ENCODE data around the gene GNAT1.

GNAT1 gene

GRCh38 chr3:50155891-50156290 is 35.5 kb upstream of the GNAT1 start:
- no peaks in the 10 kb centered on the region for H3K27me3 ChIP-seq (ENCODE audit: low read length)
- no peaks in the 10 kb centered on the region for H3K79me2 ChIP-seq (ENCODE audit: insufficient read depth, low read length)
- H3K9ac ChIP-seq (ENCODE audit: low read length), result no peak overlapping the region
- no peaks in the 10 kb centered on the region for H3F3A ChIP-seq (ENCODE audit: insufficient read depth)
- TF ChIP-seq EZH2phosphoT487 (conservative IDR thresholded peaks at IDR 0.05; ENCODE audit: low read length) (no peak), CTCF (IDR thresholded peaks at IDR 0.05; ENCODE audit: insufficient read depth, low read length, poor library complexity, severe bottlenecking) (no peak)
- H3K4me3 ChIP-seq (ENCODE audit: insufficient read depth, low read length, poor library complexity, severe bottlenecking), result no peak overlapping the region
- H3K9me2 ChIP-seq (replicated peaks; ENCODE audit: insufficient read depth, low read length), result no peaks in the 10 kb centered on the region
- no peak overlapping the region for H3K27ac ChIP-seq (ENCODE audit: low read depth, low read length)
- H2AFZ ChIP-seq (ENCODE audit: low read depth, low read length, severe bottlenecking), result no peak overlapping the region
- no peaks in the 10 kb centered on the region for H4K20me1 ChIP-seq (ENCODE audit: low read depth, low read length)
- no peaks in the 10 kb centered on the region for H3K9me3 ChIP-seq (ENCODE audit: insufficient read depth, low read length)
- no peak overlapping the region for H3K4me2 ChIP-seq (ENCODE audit: low read depth, low read length, poor library complexity, severe bottlenecking)
- no peaks in the 10 kb centered on the region for H3K36me3 ChIP-seq (ENCODE audit: low read length)

GRCh38 chr3:50156549-50157493 is 34.6 kb upstream of the GNAT1 start:
- Histone ChIP-seq H3K4me2 (ENCODE audit: low read depth, low read length, poor library complexity, severe bottlenecking) (no peak overlapping the region), H3K9ac (ENCODE audit: low read length) (no peak overlapping the region)

GRCh38 chr3:50157827-50158529 is 33.4 kb upstream of the GNAT1 start:
- Histone ChIP-seq H3K9me3 (ENCODE audit: insufficient read depth, low read length) (no peaks in the 10 kb centered on the region), H3K36me3 (ENCODE audit: low read length) (no peaks in the 10 kb centered on the region), H3K79me2 (ENCODE audit: insufficient read depth, low read length) (no peaks in the 10 kb centered on the region), H3K4me3 (ENCODE audit: insufficient read depth, low read length, poor library complexity, severe bottlenecking) (no peak overlapping the region), H3K4me2 (ENCODE audit: low read depth, low read length, poor library complexity, severe bottlenecking) (no peak overlapping the region), H3F3A (ENCODE audit: insufficient read depth) (no peaks in the 10 kb centered on the region), H3K27ac (ENCODE audit: low read depth, low read length) (no peak overlapping the region), H3K9me2 (replicated peaks; ENCODE audit: insufficient read depth, low read length) (no peaks in the 10 kb centered on the region), H3K27me3 (ENCODE audit: low read length) (no peaks in the 10 kb centered on the region), H3K9ac (ENCODE audit: low read length) (no peak overlapping the region), H4K20me1 (ENCODE audit: low read depth, low read length) (no peaks in the 10 kb centered on the region), H2AFZ (ENCODE audit: low read depth, low read length, severe bottlenecking) (no peak overlapping the region)
- TF ChIP-seq EZH2phosphoT487 (conservative IDR thresholded peaks at IDR 0.05; ENCODE audit: low read length) (no peak), CTCF (IDR thresholded peaks at IDR 0.05; ENCODE audit: insufficient read depth, low read length, poor library complexity, severe bottlenecking) (no peak)

More at GRCh38 chr3:50156549-50157493, 34.6 kb upstream of the GNAT1 start:
- H3K36me3 ChIP-seq (ENCODE audit: low read length), result no peaks in the 10 kb centered on the region
- no peaks in the 10 kb centered on the region for H3K79me2 ChIP-seq (ENCODE audit: insufficient read depth, low read length)
- no peaks in the 10 kb centered on the region for H3F3A ChIP-seq (ENCODE audit: insufficient read depth)
- H3K4me3 ChIP-seq (ENCODE audit: insufficient read depth, low read length, poor library complexity, severe bottlenecking), result no peak overlapping the region
- H3K9me3 ChIP-seq (ENCODE audit: insufficient read depth, low read length), result no peaks in the 10 kb centered on the region
- no peaks in the 10 kb centered on the region for H3K9me2 ChIP-seq (replicated peaks; ENCODE audit: insufficient read depth, low read length)
- H2AFZ ChIP-seq (ENCODE audit: low read depth, low read length, severe bottlenecking), result no peak overlapping the region
- no peak for TF ChIP-seq CTCF (IDR thresholded peaks at IDR 0.05; ENCODE audit: insufficient read depth, low read length, poor library complexity, severe bottlenecking)
- no peak for TF ChIP-seq EZH2phosphoT487 (conservative IDR thresholded peaks at IDR 0.05; ENCODE audit: low read length)
- H3K27ac ChIP-seq (ENCODE audit: low read depth, low read length), result no peak overlapping the region
- H3K27me3 ChIP-seq (ENCODE audit: low read length), result no peaks in the 10 kb centered on the region
- no peaks in the 10 kb centered on the region for H4K20me1 ChIP-seq (ENCODE audit: low read depth, low read length)

Data from SU-DHL-6 (cell line).